A549 treated with ZK216348 at 1 μM for 4 hours (cell line): ENCODE data around the gene CTDSP1. TPM values are rescaled to one million over a fixed set of nuclear protein-coding genes. Genes with fewer than 3 reads are reported as not detected.

ENCODE experiments used
- total RNA-seq: library from RNA; stranded (reverse); fragments of 200-300 nt; extraction: Qiagen RNA extraction; gene quantifications from 5 replicates; pipeline ENCODE4 v1.2.3, GENCODE V29; 2022; ENCODE audit warnings: low read depth

Gene CTDSP1
- total RNA-seq: 46.8 to 78.9 TPM (median 75.9 TPM) in 5 replicates

DNA sequence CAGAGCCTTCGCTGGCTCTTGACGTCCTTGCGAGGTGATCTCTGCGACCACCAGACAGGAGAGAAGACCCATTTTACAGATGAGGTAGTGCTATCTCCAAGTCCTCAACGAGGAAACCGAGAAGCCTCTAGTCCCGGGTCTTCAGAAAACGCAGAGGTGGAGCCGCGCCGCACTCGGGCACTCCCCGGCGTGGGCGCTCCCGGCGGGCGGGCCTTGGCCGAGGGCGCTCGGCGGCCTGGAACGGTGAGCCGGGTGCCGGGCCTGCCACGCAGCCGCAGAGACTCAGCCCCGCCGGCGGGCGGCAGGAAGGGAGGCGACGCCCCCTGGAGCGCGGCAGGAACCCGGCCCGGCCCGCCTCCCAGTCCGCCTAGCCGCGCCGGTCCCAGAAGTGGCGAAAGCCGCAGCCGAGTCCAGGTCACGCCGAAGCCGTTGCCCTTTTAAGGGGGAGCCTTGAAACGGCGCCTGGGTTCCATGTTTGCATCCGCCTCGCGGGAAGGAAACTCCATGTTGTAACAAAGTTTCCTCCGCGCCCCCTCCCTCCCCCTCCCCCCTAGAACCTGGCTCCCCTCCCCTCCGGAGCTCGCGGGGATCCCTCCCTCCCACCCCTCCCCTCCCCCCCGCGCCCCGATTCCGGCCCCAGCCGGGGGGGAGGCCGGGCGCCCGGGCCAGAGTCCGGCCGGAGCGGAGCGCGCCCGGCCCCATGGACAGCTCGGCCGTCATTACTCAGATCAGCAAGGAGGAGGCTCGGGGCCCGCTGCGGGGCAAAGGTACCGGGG lies at the start of gene CTDSP1:
CTDSP1 (plus strand) TSS at position 478 of the 776 bp plus-strand sequence; CDS start at position 701, 223 bp downstream.

GRCh38 chr2:218381916-218382366 lies 17.7 kb upstream of the CTDSP1 start, which contains the start of gene SLC11A1:
Gene SLC11A1 (plus strand): TSS chr2:218382273. CDS start chr2:218382369, 96 bp downstream.

GRCh38 chr2:218418717-218419458 lies 19.2 kb downstream of the CTDSP1 start, which contains the start of gene VIL1:
Gene VIL1 (plus strand): TSS chr2:218419123. CDS start chr2:218423779, 4,656 bp downstream.

Other genes with a start within 250 kb of the CTDSP1 start
- gene CXCR1, start 232.9 kb upstream of the CTDSP1 start, total RNA-seq: not detected in 5 replicates
- gene ARPC2, start 182.7 kb upstream of the CTDSP1 start, total RNA-seq: 283 to 316 TPM (median 302 TPM) in 5 replicates
- 0.09 to 0.19 TPM (median 0.12 TPM) in 3 of 5 replicates, not detected in the others for gene GPBAR1, start 138.9 kb upstream of the CTDSP1 start, total RNA-seq
- 121 to 185 TPM (median 130 TPM) in 5 replicates for gene AAMP, start 129.7 kb upstream of the CTDSP1 start, total RNA-seq
- gene PNKD, start 129.3 kb upstream of the CTDSP1 start, total RNA-seq: 54.8 to 70.7 TPM (median 66.6 TPM) in 5 replicates
- 114 to 144 TPM (median 129 TPM) in 5 replicates for gene TMBIM1, start 107.4 kb upstream of the CTDSP1 start, total RNA-seq
- gene CATIP, start 43.0 kb upstream of the CTDSP1 start, total RNA-seq: 0.16 to 0.19 TPM in 2 of 5 replicates, not detected in the others
- 0.16 to 0.66 TPM (median 0.16 TPM) in 5 replicates for gene SLC11A1, start 17.6 kb upstream of the CTDSP1 start, total RNA-seq
- 0.24 to 0.67 TPM (median 0.35 TPM) in 4 of 5 replicates, not detected in the other for gene VIL1, start 19.3 kb downstream of the CTDSP1 start, total RNA-seq
- 3.3 to 5.6 TPM (median 4.8 TPM) in 5 replicates for gene USP37, start 168.5 kb downstream of the CTDSP1 start, total RNA-seq
- gene CNOT9, start 169.0 kb downstream of the CTDSP1 start, total RNA-seq: 40.6 to 45.6 TPM (median 43.6 TPM) in 5 replicates
- gene PLCD4, start 208.0 kb downstream of the CTDSP1 start, total RNA-seq: 0.24 to 0.90 TPM (median 0.46 TPM) in 5 replicates